HG03442 (cell line): Measurements from ENCODE around the gene FOXN3.

Experiments
- ATAC-seq: cut with Tn5 transposase; IDR thresholded peaks from one replicate; pipeline ENCODE4 v1.9.1; 2021; ENCODE audit warnings: mild to moderate bottlenecking, moderate library complexity; ENCODE audit not compliant: unreplicated experiment

Gene FOXN3

GRCh38 chr14:89240414-89240813 lies 176.6 kb downstream of the FOXN3 start:
- ATAC-seq, result no peak

GRCh38 chr14:89239023-89239422 lies 178.0 kb downstream of the FOXN3 start:
- no peak for ATAC-seq

DNA sequence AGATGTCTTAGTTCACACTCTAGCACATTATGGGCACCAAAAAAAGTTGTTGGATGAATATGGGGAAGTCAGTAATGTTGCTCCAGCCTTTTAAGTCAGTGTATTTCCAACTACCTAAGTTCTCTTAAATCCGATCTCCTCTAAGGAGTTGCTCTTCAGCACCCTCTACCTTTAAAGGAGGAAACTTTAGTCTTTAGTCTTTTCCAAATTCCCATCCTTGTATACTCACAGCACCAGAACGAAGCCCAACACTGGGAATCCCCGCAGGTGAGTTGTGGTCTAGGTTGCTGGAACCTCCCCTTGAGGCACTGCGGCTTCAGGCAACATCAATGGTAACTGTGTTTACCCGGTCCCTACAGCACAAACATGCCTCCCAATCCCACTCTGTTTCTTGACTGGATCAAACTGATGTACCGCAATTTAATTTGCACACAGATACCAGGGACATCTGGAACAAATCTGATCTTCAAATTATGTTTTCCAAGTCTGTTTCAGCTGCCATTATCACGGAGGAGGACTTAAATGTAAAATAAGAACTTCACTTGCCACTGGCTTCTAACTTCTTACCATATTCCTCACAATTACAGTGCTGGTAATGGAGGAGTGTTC lies 179.0 kb downstream of the FOXN3 start:
- ATAC-seq, result no peak

- no peak for ATAC-seq
Observed at GRCh38 chr14:89236851-89237250, 180.2 kb downstream of the FOXN3 start.

- ATAC-seq, result no peak
Observed at GRCh38 chr14:89233184-89233583, 183.8 kb downstream of the FOXN3 start.

DNA sequence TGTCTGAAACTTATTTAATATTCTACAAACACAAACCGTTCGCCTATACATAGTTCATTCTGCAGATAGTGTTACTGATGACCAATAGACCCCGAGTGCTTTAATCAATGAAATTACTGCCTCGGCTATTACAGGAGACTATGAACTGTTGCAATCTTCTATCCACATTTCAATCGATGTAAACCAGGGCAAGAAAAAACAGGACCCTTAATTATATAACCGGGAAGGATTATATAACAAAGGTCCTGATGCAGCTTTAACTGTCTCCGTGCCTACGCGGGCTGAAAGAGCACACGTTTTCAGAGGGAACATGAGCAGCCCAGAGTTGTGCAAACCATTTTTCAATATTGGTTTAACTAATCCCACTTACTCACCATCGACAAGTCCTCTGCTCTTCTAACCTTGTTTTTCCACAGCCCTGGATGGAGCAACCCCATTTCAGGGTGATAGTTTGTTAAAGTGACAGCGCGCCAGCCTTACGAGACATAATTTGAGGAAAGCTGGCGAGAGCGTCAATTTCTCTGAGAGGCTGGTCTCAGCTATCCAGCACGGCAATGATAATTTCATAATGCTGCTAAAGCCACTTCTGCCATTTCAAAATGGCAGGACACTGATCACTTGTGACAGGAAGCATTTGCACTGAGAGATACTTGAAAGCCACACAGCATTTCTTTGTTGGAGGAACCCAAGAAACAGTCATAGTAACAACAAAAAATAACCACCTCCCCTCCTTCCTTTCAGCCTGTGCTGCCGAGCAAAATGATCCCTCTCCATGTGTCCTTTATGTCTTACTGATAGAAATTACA lies 184.6 kb downstream of the FOXN3 start:
- no peak for ATAC-seq

- no peak for ATAC-seq
Observed at GRCh38 chr14:89231426-89232113, 185.5 kb downstream of the FOXN3 start.

- ATAC-seq, result no peak
Observed at GRCh38 chr14:89228921-89229639, 188.0 kb downstream of the FOXN3 start.

DNA sequence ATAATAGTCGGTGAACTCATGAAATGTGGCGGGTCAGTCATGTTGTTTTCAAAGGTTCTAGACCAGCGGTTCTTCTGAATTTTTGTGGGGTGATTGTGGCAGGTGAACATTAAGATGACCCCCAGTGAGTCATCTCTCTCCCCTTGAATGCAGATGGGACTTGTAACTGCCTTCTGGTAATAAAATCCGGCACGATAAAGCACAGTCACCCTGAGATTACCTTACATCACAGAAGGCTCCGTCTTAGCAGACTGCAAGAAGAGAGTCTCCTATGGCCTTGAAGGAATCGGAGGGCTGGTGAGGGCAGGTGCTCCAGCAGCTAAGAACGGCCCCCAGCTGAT lies 189.6 kb downstream of the FOXN3 start:
- no peak for ATAC-seq

GRCh38 chr14:89226801-89227495 lies 190.1 kb downstream of the FOXN3 start:
- ATAC-seq, result no peak

GRCh38 chr14:89225607-89226006 lies 191.4 kb downstream of the FOXN3 start:
- ATAC-seq, result no peak

GRCh38 chr14:89221109-89221810 lies 195.8 kb downstream of the FOXN3 start:
- no peak for ATAC-seq

DNA sequence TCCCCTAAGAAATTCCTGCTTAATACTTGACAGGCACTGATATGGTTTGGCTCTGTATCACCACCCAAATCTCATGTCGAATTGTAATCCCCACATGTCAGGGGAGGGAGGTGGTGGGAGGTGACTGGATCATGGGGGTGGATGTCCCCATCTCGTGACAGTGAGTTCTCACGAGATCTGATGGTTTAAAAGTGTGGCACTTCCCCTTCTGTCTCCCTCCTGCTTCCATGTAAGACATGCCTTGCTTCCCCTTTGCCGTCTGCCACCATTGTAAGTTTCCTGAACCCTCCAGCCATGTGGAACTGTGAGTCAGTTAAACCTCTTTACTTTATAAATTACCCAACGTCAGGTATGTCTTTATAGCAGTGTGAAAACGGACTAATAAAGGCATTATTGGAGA lies 198.0 kb downstream of the FOXN3 start:
- no peak for ATAC-seq

DNA sequence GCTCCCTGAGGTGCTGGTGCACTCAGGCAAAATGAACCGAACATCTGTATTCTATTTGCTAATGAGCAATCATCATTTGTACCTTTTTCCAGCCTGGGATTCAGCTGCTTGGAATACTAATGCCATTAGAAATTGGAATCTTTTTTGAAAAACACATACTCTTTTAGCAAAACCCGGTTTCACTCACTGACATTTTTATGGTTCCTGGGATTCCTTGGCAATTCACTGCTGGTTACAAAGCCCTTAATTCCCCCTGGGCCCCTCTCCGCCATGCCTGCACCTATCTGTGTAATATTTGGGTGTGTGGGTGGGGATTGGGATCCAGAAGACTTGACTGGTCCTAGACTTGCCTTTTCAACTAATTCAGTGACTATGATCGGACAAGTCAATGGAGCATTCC lies 199.1 kb downstream of the FOXN3 start:
- no peak for ATAC-seq

GRCh38 chr14:89215531-89215930 lies 201.5 kb downstream of the FOXN3 start:
- ATAC-seq, result no peak

GRCh38 chr14:89215114-89215513 lies 201.9 kb downstream of the FOXN3 start:
- no peak for ATAC-seq

- no peak for ATAC-seq
Observed at GRCh38 chr14:89214221-89214965, 202.6 kb downstream of the FOXN3 start.

GRCh38 chr14:89212386-89213235 lies 204.4 kb downstream of the FOXN3 start:
- ATAC-seq, result no peak

DNA sequence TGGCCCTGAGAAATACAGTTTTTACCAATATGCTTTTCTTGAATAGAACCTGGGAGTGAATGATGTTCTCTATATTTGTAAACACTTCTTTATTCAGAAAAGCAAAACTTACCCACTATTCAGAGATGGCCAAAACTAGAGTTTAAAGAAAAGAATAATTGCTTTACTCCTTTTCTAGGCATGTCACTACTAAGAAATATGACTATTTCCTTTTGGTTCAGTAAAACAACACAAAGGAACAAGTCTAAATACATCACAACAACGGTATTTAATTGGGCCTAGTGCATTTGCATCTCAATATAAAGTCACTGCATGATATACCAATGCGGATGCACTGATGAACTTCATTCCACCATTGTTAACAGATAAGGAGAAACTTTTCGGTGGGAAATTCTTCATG lies 207.5 kb downstream of the FOXN3 start:
- ATAC-seq, result no peak
